Renal cortical epithelial cell (primary cell): ENCODE measurements around the gene CDADC1. TPM values are rescaled to one million over a fixed set of nuclear protein-coding genes. Genes with fewer than 3 reads are reported as not detected.
A peak's percentile ranks its signal among the peaks of the same experiment; 100 is the strongest.

ENCODE experiments used
- DNase-seq: peaks from one replicate; pipeline ENCODE4 v3.0.0-alpha.2; 2011; ENCODE audit warnings: low read depth
- total RNA-seq: library from RNA; depleted of rRNA; stranded (reverse); fragments of >200 nt; gene quantifications from 2 replicates; pipeline ENCODE4 v1.2.3, GENCODE V29; 2014

Gene CDADC1
- total RNA-seq, 1 donor from 2014 or later, result 7.5 TPM

DNA sequence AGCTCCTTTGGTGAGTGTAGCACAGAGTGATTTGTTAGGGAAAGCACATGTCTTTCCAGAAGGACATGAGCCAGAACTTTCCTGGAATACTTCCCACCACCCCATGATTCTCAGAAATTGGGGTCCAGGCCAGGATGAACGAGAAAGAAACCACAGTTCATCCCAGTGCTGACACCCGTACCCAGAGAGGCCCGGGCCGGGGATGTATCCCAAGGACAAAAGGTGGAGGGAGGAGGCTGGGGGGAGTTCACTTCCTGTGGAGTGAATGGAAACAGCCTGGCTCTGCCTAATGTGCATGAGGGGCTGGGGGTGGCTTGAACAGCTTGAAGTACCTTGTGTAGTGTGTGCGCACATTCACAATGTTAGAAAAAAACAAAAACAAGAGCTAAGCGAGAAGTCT lies 47.5 kb downstream of the CDADC1 start:
- DNase-seq, result no peak

GRCh38 chr13:49296659-49297058 lies 48.9 kb downstream of the CDADC1 start:
- no peak for DNase-seq

DNA sequence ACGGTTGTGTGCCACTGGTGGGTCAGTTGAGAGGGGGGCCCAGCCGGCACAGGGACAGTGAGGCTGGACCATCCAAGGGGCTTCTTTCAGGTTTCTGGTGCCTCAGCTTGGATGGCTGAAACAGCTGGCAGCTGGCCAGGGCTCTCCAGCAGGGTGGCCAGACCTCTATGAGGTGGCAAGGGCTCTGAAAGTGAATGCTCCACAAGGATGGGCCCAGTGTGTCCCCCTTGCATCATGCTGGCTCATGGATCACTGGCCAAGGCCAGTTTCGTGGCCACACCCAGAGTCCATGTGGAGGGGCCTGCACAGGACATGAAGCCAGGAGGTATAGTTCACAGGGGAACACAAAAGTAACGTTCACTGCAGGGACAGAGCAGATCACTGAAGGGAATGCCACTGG lies 49.6 kb downstream of the CDADC1 start:
- no peak for DNase-seq

DNA sequence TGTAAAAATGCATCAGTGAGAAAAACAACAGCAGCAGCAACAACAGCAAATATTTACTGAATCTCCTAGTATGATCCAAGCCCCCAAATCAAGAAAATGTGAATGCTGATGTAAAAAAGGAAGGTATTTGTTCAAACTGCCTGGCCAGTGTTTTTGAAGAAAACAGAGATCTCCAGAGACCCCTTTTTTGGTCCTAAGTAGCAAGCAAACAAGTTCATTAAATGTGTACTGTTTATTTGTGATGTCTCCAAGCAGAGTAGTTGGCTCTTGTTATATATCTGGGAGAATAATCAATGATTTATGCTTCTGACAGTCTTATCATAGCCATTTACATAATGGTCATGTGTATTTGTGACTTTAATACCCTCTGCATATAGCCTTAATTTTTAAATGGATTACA lies 50.7 kb downstream of the CDADC1 start:
- DNase-seq, result no peak

- DNase-seq, result no peak
Observed at GRCh38 chr13:49298903-49299605, 51.3 kb downstream of the CDADC1 start.

DNA sequence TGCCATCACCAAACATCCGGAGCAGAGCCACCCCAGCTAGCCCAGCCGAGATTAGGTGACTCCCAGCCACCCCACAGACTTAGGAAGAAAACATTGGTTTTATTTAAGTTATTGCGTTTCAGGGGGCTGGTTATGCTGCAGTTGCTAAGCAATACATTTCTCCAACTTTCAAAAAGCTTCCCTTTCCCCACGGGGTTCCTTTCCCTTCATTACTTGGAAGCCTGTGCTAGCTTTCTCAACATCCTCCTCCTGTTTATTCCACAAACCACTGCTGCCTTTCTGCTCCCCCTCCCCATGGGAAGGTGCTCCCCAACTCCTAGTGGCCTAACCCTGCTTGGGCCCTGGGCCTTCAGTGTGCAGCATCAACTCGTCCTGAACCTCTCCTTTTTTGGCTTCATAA lies 52.6 kb downstream of the CDADC1 start:
- no peak for DNase-seq

DNA sequence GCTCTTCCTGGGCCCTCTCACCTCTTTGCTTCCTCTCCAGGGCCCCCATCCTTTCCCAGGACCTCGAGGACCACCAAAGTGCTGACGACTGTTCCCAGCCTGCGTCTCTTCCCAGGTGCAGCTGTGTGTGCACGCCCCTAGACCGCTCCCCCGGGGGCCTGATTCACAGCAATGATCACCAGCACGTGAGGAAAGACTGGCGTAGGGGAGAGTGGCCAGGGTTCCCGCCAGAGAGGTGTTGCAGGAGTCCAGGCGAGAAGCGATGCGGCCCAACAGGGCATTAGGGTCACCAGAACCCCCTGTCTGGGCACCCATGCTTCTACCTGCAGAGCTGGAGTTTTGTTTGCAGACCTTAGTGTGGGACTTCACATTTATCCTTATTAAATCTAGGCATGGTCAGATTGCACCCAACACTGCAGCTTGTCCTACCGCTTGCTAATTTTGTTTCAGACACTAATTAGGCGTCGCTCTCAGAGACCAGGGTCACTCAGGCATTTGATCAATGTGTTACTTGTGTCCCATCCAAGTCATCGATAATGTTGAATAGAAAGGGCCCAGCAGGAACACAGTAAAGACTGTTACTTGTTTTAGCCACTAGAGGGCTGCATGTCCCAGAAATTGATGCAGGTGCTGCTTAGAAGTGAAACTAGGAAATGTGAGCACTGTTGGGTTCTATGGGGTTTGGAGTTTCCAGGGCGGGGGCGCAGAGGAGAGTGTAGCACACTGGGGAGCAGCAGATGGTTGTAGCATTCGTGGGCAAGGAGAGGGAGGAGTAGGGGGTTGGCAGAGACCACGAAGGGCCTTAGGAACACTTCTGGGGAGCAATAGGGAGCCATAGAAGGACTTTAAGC lies 53.2 kb downstream of the CDADC1 start:
- DNase-seq, result peak; percentile 73

GRCh38 chr13:49302222-49302621 lies 54.5 kb downstream of the CDADC1 start:
- DNase-seq, result no peak

- no peak for DNase-seq
Observed at GRCh38 chr13:49302817-49303216, 55.1 kb downstream of the CDADC1 start.

- DNase-seq, result peak; percentile 54
Observed at GRCh38 chr13:49303533-49304252, 56.0 kb downstream of the CDADC1 start.

DNA sequence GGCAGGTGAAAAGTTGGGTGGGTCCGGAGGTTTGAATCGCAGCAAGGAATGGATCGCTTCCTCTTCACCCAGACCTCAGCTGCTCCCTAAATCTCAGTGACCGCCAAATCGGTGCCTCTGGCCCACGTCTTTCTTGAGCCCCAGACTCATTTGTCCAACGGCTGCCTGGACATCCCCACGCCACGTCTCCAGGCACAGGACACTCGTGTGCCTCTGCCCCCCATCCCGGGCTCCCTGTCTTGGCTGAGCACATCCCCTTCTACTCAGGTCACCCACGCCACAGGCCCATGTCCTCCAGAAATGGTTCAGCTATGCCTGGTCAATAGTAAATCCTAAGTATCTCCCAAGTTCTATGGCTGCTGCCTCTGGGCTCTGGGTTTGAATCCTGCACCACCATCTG lies 56.6 kb downstream of the CDADC1 start:
- DNase-seq, result no peak

DNA sequence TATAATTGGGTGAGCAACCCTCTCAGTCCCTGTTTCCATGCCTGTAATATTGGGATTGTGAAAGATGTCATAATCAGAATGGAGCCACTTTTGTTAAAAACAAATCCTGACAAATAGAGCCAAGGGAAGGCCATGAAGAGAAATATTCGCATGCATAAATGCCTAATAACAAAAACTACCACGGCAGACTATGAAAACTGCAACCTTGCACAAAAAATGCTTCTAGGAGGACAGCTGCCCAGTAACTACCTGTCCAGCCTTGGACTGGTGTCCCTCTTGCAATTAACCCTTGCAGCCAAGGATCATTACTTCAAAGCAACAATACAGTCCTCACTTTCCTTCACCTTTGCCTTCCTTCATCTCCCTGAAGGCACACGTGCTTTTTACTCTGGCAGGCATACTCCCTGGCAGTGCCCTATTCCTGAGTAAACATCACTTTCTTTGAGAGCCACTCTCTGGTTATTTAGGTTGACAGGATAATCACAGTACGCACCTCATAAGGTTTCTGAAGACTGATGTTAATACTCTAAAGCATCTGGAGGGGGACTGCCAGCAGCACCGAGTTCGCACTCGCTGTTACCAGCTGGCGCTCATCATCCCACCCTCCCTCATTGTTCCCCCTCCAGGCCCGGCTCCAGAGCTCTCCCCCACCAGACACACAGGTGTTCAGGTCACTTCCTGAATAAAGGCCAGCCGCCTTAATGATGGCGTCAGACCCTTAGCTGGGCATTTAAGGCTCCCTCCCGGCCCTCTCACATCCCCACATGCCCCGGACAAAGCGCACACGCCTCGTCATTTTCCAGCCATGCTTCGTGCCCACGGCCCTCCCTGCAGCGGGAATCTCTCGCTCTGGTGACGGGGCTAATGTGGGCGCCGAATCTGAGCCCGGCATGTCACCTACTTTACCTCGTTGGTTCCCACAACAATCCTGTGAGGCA lies 57.3 kb downstream of the CDADC1 start:
- DNase-seq, result no peak

- no peak for DNase-seq
Observed at GRCh38 chr13:49305792-49306425, 58.2 kb downstream of the CDADC1 start.

GRCh38 chr13:49307365-49307764 lies 59.6 kb downstream of the CDADC1 start:
- DNase-seq, result no peak

- DNase-seq, result no peak
Observed at GRCh38 chr13:49308097-49308875, 60.6 kb downstream of the CDADC1 start.

DNA sequence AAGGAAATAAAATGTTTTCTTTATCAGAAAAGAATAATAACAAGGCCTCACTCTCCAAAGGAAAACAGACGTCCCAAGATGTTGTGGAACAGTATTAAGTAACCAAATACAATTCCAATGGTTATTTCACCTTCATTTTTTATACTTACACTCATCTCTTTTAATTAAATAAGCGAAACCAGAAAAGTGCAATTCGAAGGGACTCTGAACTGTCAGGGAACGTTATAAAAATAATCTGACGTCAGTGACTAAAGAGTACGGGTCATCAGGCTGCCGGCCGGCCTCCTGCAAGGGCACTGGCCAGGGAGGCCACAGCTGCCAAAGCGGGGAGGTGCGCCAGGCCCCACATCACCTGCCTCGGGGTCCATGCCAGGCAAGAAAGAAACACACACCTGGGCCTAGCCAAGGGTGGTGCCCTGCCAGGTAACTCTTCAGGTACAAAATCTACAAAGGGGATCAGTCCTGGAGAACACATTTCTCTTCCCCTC lies 61.2 kb downstream of the CDADC1 start:
- DNase-seq, result no peak

DNA sequence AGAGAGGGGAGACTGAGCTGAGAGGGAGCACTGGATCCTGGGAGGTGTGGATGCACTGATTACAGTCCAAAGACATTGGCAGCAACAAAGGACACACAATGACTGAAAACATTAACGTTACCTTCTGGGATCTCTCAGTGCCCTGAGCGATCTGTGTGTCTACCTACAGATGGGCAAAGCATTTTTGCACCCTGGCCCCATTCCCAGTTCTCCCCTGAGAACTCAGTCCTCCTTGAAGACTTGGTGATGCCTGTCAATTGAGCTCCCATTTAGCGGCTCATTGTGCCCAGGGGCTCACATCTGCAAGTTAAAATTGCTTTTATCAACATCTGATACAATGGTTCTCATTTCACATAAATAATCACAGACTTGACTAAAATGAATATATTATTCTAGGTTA lies 62.5 kb downstream of the CDADC1 start:
- no peak for DNase-seq

DNA sequence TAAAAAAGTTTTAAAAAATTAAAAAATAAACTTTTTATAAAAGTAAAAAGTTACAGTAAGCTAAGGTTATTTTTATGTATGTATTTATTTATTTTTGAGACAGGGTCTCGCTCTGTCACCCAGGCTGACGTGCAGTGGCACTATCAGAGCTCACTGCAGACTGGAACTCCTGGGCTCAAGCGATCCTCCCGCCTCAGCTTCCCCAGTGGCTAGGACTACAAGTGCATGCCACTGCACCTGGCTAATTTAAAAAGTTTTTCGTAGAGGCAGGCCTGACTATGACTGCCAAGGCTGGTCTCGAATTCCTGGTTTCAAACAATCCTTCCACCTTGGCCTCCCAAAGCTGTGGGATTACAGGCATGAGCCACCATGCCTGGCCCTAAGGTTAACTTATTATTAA lies 64.1 kb downstream of the CDADC1 start:
- no peak for DNase-seq

DNA sequence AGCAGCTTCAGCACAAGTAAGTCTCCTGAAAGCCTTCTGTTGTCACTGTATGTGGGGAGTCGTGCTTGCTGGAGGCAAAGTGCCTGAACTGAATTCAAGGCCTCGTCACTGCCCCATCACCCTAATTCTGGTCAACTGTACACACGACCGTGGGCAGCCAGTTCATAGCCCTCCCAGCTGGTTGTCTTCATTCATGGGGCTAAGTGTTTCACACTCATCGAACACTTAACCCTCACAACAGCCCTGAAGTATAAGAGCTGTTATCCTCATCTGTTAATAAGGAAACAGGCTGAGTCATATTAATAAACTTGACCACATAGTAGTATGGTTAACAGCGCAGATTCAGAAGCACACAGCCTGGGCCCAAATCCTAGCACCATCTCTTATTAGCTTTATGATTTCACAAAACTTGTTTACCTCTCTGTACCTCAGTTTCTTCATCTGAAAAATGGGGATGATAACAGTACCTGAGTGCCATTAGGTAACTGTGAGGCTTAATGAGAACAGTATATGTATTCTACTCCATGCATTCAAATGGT lies 66.7 kb downstream of the CDADC1 start:
- DNase-seq, result peak; percentile 86
